ENCODE results near the gene OR2V1.

GRCh38 chr5:181159286-181160151 is 28.6 kb upstream of the OR2V1 start:
- TF ChIP-seq POLR2AphosphoS5 (IDR thresholded peaks at IDR 0.05; ENCODE audit: borderline replicate concordance, low read depth, low read length) (no peak), EZH2 (IDR thresholded peaks at IDR 0.05) (no peak)

Measured in SK-N-MC (cell line).